ENCODE measurements around the gene THSD4.

The THSD4 gene

GRCh38 chr15:71337197-71337845 lies 222.1 kb downstream of the THSD4 start:
- no peak for TF ChIP-seq CTCF (IDR thresholded peaks at IDR 0.05)

- TF ChIP-seq CTCF (IDR thresholded peaks at IDR 0.05) = no peak
Measured at GRCh38 chr15:71338265-71338664, 223.0 kb downstream of the THSD4 start.

- no peak for TF ChIP-seq CTCF (IDR thresholded peaks at IDR 0.05)
Measured at GRCh38 chr15:71338827-71339542, 223.7 kb downstream of the THSD4 start.

- TF ChIP-seq CTCF (IDR thresholded peaks at IDR 0.05) = no peak
Measured at GRCh38 chr15:71341811-71342550, 226.7 kb downstream of the THSD4 start.

GRCh38 chr15:71342658-71343057 lies 227.4 kb downstream of the THSD4 start:
- TF ChIP-seq CTCF (IDR thresholded peaks at IDR 0.05) = no peak

GRCh38 chr15:71344316-71344715 lies 229.0 kb downstream of the THSD4 start:
- TF ChIP-seq CTCF (IDR thresholded peaks at IDR 0.05) = no peak

- TF ChIP-seq CTCF (IDR thresholded peaks at IDR 0.05) = no peak
Measured at GRCh38 chr15:71345186-71345585, 229.9 kb downstream of the THSD4 start.

Measured in LNCAP (cell line).